Spleen (tissue), 7 donors: ENCODE results near the gene TNFRSF21.

ENCODE experiments used
- CTCF ChIP-seq, 11 experiments: fragments of 200-600 bp in 7 of 11; fragments of 450-650 bp in 4 of 11; sonication (generic) in 4 of 11; IDR thresholded peaks in 8 of 11; conservative IDR thresholded peaks in 3 of 11; 1 replicate in 7 of 11; 2 replicates in 4 of 11; pipeline versions ENCODE4 v1.4.0 to v1.8.0; 2016 to 2021; ENCODE audit warnings: antibody characterized with exemption in 11 of 11, inconsistent platforms in 4 of 11, mild to moderate bottlenecking in 1 of 11
- POLR2A ChIP-seq, 3 donors: fragments of 450-650 bp; IDR thresholded peaks; one replicate each; pipeline ENCODE4 v1.5.1; 2017; ENCODE audit warnings: antibody characterized with exemption in 3 of 3, mild to moderate bottlenecking in 1 of 3
- donor health status: DM: no; HTN: no; CAD: no; lungs with moderate emphysema.
- donor health status: DM: no; HTN: no; CAD: no.
- donor health status: DM: no; HTN: no; CAD: no.

GRCh38 chr6:47203266-47203937, 106.3 kb downstream of the TNFRSF21 start:
- TF ChIP-seq POLR2A (IDR thresholded peaks at IDR 0.05) = no peak
- TF ChIP-seq CTCF (IDR thresholded peaks at IDR 0.05 in 8 of 11, conservative IDR thresholded peaks at IDR 0.05 in 3 of 11) = no peak
